ENCODE results near the gene GLIS2.
A peak's percentile ranks its signal among the peaks of the same experiment; 100 is the strongest.

The GLIS2 gene

DNA sequence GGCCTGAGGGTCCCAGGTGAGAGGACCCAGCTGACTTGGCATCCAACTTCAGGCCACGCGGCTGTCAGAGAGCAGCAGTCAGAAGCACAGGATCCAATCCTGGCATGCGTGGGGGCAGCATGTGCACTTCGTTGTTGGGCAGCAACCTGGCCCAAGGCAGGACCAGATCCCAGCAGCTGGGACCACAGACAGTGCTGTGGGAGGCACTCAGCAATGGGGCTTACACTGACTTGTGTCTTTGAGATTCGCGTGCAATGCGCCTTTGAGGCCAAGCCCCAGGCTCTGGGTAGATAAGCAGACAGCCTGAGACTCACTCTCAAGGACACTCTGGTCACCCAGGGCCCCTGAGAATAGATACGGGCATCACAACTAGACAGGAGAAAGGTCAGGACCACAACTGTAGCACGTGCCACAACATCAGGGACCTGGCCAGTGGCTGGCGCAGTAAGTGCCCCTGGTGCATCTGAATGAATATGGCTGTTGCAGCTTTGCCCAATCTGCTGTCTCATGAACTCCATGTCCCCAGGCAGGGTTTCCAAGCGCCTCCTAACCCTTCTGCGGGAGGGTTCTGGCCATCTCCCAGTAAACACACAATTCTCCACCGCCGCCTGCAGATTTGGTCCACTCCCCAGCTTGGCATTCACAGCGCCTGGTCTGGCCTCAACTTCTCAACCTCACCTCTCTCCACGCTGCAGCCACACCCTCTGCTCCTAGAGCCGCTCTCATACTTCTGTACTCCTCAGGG, 32.1 kb downstream of the GLIS2 start:
- no peak for DNase-seq

DNA sequence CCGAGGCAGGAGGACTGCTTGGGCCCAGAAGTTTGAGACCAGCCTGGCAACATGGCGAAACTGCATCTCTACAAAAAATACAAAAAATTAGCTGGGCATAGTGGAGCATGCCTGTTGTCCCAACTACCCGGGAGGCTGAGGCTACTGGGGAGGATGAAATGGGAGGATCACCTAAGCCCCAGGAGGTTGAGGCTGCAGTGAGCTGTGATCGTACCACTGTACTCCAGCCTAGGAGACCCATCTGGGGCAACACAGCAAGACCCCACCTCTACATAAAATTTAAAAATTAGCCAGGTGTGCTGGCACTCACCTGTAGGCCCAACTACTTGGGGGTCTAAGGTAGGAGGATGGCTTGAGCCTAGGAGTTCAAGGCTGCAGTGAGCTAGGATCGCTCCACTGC, 33.5 kb downstream of the GLIS2 start:
- DNase-seq: no peak

DNA sequence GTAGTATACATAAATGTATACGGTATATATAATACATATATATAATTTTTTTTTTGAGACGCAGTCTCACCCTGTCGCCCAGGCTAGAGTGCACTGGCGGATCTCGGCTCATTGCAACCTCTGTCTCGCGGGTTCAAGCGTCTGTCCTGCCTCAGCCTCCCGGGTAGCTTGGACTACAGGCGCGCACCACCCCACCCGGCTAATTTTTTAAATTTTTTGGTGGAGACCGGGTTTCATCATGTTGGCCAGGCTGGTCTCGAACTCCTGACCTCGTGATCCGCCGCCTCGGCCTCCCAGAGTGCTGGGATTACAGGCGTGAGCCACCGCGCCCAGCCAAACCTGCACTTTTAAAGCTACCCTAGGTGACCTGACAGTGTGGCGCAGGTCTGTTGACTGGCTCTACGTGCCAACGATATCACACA, 34.5 kb downstream of the GLIS2 start:
- no peak for DNase-seq

DNA sequence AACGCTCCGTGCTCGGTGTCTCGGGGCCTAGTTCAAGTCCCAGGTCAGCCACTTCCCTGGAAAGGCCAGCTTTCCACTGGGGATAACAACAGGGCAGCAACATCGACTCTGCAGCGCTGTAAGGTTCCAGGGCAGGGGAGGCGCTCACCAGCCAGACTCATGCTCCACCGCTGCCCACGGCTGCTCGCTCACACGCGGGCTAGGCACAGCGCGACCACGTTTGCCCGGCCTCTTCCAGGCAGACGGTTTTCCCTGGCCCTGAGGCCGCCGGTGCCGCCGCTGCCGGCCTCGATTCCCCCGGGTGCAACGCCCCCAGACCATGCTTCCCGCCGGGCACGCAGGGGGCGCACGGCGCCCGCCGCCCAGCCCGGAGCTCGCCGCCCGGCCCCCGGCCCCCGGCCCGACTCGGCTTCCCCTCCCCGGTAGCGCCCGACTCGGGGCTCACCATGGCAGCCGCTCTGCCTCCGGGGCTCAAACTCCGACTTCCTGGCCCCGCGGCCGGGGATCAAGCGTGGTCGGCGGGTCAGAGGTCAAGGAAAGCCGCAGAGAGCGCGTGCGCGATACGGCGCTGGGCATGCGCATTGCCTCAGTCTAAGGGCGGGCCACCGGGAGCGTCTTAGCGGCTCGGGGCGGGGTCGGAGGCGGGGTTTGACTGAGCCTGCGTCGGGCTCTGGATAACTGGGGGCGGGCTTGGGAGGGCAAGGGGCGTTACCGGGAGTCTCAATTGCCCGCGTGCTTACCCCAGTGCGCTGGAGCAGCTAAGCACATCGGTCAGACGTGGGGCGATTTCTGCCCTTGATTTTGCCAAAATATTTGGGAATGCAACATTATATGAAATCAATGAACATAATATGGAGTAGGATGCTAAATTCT, 35.2 kb downstream of the GLIS2 start, which contains the start of gene PAM16:
Gene PAM16 (minus strand): TSS at position 535 of the 873 bp plus-strand sequence. CDS start 87 bp downstream, at position 448.
- DNase-seq: peak; percentile 49 to 96 (median 91)

DNA sequence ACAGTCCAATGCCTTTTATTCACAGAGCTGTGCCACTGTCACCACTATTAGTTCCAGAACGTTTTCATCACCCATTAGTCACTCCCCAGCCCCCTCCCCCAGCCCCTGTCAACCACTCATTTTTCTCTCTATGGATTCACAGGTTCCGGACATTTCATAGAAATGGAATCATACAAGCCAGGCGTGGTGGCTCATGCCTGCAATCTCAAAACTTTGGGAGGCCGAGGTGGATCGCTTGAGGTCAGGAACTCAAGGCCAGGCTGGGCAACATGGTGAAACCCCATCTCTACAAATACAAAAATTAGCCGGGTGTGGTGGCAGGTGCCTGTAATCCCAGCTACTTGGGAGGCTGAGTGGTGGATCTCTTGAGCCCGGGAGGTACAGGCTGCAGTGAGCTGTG, 36.0 kb downstream of the GLIS2 start:
- DNase-seq: no peak

DNA sequence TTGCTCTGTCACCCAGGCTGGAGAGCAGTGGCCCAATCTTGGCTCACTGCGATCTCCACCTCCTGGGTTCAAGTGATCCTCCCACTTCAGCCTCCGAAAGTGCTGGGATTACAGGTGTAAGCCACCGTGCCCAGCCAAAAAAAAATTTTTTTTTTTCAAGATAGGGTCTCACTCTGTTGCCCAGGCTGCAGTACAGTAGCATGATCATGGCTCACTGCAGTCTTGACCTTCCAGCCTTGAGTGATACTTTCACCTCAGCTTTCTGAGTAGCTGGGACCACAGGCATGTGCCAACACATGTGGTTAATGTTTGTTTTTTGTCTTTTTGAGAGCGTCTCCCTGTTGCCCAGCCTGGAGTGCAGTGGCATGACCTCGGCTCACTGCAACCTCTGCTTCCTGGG, 37.0 kb downstream of the GLIS2 start:
- no peak for DNase-seq

DNA sequence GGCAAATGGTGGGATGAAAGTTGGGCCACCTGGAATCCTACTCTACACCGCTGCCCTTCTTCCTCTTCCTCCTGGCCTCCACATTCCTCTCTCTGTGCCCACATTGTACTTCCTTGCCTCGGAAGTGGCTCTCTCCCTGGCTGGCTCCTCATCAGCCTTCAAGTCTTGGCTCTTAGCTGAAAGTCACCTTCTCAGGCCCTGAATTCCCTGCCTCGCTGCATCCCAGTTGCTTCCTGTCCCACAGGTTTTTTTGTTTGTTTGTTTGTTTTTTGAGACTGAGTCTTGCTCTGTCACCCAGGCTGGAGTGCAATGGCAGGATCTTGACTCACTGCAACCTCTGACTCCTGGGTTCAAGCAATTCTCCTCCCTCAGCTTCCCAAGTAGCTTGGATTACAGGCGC, 37.8 kb downstream of the GLIS2 start:
- DNase-seq: no peak

DNA sequence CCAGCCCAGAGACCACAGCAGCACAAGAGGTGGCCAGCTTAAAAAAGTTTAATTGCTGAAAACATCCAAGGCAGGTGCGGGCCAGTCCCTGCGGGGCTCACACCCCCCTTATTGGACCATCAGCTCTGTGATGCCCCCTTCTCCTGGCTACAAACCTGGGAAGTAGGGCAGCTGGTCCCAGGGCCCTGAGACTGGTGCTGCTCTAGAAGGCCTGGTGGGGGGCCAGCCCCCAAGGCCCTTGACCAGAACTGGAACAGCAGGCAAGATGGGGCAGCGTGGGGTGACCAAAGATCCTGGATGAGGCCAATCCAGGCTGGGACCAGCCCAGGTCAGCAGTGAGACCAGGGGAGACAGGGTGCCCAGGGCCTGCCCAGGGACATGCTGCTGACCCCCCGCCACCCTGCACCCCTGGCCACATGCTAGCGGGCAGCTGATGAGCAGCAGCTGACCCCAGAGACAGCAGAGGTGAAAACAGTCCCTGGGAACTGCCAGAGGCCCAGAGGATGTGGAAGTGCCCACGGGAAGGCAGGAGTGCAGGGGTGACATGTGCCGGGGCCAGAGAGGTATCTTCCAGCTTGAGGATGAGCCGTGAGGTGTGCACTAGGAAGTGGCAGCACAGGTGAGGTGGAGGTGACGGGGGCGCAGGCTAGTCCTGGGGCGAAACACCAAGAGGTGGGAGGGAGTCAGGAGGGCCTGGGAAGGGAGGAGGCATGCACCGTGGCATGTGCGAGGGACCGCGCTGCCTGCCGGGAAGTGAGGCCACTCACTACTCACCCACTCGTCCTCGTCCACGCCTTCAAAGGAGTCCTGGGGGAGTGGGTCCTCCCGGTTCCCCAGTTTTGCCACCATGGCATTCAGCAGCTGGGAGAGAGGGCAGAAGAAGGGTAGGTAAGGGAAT, 38.9 kb downstream of the GLIS2 start:
- no peak for DNase-seq

DNA sequence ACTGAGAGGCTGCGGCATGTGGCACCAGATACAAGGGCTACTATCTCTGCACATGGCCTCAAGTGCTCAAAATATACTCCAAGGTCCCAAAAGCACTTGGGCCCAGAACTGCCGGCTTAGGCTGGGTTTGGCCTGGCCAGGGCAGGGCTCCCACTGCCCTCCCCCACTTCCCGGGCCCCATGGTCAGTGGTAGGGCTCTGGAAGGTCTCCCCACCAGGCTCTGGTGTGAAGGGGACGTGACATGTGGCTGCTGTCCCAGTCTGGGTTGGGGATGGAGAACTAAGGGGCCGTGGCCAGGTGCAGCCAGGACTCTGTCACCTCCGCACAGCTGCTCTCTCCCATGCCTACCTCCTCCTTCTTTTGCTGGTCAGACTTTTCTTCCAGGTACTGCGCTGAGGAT, 41.0 kb downstream of the GLIS2 start:
- no peak for DNase-seq

DNA sequence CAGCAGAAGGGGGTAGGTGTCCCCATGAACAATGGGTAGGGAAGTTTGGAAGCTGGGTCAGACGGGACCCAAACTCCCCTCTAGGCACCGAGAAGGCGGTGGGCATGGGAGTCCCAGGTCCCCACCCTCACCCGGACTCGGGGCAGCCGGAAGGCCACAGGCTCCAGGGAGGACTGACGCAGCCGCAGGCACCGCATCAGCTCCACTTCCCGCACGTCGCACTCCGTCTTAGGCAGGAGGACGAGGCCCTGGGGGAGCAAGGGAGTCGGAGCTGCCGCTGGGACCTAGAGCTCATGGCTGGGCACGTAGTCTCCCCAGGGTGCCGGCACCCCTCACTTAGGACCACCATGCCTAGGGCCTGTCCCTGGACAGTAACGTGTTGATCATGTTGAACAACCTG, 42.4 kb downstream of the GLIS2 start:
- no peak for DNase-seq

DNA sequence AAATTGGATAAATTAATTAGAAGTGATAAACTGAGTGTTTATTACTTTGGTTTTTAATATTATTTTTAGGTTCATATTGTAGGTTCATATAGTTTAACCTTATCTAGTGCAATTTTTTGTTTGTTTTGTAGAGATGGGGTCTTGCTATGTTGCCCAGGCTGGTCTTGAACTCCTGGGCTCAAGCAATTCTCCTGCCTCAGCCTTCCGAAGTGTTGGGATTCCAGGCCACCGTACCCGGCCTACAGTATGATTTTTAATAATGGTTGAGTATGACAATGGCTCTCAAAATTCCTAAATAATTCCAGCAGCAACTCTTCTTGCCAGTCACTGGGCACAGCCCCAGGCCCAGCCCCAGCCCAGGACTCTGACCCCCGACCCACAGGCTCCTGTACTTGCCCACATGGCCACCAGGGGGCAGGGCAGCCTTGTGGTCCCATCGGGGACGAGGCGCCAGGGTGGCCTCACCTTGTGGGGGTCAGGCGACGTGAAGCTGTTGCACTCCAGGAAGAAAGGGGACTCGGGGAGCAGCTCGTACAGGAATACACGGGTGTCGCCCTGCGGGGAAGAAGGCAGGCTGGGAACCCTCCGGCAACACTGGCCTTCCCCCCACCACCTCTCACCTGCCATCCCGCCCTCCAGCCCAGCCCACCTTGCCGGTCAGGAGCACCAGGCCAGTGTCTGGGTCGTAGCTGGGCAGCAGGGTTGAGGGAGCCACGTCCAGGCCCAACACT, 43.1 kb downstream of the GLIS2 start:
- peak in 33 of 56 donors; percentile 2 to 77 (median 24) for DNase-seq

DNA sequence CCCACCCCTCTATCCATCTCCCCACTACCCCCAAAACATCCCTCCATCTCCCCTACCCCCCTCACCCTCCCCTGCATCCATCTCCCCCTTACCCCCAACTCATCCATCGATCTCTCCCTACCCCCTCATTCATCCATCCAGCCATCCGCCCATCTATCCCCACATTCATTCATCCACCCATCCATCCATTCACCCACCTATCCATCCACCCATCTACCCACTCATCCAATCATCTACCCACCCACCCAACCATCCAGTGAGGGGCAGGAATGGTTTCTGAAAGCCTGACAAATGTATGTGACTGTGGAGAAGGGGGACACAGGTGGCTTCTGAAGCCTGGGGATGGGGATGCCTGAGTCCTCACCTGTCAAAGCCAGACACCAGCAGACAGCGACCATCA, 44.0 kb downstream of the GLIS2 start:
- no peak for DNase-seq

DNA sequence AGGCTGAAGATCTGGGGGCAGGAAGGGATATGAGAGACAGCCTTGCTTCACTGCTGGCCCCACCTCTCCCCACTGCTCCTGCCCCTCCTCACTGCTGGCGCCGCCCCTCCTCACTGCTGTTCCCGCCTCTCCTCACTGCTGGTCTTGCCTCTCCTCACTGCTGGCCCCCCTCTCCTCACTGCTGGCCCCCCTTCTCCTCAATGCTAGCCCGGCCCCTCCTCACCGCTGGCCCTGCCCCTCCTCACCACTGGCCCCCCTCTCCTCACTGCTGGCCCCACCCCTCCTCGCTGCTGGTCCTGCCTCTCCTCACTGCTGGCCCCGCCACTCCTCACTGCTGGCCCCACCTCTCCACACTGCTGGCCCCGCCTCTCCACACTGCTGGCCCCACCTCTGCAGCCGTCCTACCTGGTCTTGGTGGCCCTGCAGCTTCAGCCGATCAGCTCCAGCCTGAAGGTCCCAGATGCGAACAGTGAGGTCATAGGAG, 44.7 kb downstream of the GLIS2 start:
- DNase-seq: no peak

DNA sequence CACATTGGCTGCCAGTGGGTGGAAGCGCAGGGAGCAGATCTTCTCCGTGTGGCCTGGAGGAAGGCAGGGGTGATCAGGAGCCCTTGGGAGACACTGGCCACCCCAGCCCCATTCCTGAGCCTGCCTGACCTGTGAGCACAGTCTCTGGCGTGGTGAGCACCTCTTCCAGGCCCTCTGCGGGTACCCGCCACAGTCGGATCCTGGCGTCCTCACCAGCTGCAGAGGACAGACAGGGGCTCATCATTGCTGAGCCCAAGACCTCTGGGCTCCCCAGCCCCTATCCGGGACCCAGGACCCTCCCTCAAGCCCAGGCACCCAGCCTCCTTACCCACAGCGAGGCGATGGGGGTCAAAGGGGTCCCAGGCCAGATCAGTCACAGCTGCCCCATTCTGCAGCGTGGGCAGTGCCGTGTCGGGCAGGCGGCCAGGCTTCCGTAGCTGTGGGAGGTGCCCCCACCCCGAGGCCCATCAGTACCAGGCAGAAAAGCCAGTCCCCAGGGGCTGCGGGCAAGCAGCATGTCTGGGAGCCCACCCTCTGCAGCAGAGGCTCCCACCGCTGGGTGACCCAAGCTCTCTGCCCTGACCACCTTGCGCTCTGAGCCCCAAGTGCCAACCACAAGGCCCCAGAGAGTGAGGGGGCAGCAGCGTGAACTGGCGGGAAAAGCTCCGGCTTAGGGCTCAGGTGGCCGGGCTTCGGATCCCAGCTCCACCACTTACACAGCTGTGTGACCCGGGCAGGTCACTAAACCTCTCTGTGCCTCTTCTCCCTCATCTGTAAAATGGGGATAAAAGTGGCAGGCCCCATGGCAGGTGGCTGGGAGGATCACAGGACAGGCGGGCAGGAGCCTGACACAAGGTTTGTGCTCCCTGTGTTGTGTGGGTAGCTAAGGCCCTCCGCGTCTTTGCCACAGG, 45.4 kb downstream of the GLIS2 start:
- DNase-seq: no peak

DNA sequence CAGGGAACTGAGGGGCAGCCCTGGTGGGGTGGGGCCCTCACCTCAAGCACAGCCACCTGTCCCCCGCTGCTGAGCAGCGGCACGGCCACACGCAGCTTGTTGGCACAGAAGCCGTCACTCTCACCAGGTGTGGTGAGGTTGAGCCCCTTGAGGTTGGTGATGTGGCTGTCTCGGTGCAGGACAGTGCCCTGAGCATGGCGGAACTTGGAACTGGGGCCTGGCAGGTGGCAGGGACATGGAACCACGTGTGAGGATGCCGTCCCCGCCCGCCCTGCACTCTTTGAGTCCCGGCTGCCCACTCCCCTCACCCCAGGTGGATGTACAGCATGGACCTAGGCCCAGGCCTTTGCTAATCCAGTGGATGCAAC, 46.1 kb downstream of the GLIS2 start:
- DNase-seq: no peak

DNA sequence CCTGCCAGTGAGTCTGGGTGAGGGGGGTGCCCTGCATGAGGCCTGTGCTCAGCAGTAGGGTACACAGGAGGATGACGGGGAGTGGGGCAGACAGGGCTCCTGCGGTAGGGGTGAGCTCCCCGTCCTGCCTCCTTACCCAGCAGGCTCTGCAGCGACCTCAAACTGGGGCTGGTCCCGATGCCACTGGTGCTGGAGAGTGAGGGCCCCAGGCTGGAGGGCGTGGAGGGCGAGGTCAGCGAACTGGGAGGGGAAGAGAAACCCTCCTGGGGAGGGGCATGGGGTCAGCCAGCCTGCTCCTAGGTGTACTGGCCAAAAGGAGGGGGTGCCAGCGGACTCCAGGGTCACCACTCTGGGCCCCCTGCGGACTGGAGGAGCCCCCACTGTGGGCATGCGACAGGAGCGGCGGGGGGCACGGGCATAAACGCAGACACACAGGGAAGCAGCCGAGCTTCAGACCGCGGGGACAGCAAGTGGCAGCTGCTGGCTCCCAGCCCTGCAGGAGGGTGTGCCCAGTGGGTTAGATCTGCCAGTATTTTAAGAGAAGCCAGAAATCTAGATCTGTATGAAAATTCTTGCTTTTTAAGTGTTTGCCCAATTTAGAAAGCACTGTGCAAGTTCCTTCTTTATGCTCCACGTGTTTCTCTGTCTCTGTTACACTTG, 46.7 kb downstream of the GLIS2 start:
- DNase-seq: peak in 1 of 56 donors; percentile 16

DNA sequence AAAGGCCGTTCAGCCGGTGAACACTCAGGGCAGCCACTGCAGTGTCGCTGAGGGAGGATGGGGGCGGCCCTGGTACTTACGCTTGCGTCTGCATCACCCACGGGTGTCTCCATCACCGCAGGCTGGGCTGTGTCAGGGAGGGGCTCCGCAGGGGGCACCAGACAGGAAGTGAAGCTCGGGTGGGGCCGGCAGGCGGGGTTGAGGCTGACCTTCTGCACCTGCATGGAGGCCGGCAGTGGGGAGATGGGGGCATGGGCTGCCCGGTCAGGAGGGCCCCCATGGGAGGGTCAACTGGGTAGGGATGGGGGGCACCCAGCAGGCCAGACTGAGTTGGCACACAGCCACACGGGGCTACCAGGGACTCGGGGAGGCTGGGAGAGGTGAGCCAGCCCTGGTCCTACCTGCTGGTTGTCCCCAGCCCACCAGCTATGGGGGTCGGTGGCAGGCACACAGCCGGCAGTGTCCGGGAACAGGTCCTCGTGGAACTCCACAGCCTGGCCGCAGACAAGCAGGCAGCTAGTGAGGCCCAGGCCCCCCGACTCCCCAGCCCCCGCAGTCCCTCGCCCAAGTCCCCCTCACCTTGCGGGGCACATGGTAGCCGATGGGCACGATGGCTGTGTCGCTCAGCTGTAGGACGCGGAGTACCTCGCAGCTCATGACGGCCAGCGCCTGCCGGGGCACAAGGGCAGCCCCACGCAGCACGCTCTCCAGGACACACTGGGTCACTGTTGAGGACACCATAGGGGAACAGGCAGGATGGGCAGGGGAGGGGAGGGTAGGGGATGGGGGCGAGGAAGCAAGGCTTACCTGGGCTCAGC, 48.5 kb downstream of the GLIS2 start:
- DNase-seq: no peak

DNA sequence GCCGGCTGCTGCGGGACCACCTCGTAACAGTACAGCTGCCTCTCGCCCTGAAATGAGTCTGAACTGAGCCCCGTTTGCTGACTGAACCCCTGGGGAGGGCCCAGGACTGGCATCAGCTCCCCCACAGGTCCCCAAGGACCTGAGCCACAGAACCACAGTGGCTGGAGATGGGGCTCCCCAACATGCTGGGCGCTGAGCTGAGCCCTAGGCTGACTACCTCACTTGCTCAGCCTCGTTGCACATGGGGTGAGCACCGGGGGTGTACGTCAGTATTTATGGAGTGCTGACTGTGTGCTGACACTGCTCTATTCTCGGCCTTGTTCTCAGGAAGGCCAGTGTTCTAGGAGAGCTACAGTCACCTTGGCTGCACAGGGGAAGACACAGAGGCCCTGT, 49.1 kb downstream of the GLIS2 start:
- DNase-seq: no peak
